Smooth muscle cell (in vitro differentiated cells): Measurements from ENCODE around the gene PPP2R5C. TPM values are rescaled to one million over a fixed set of nuclear protein-coding genes. Genes with fewer than 3 reads are reported as not detected.

Experiments
- DNase-seq: peaks from one replicate; lab custom pipeline; 2025; ENCODE audit not compliant: unreplicated experiment; lab: John Stamatoyannopoulos, UW
- H2AFZ ChIP-seq: fragments of 200-600 bp; sonication (generic); 2 replicates; pipeline ENCODE4 v1.6.0; 2016; ENCODE audit warnings: antibody characterized with exemption, low read depth, mild to moderate bottlenecking
- H3F3A ChIP-seq: fragments of 200-600 bp; sonication (generic); 2 replicates; pipeline ENCODE4 v1.6.0; 2017; ENCODE audit warnings: antibody characterized with exemption, low read depth
- H3K27ac ChIP-seq: fragments of 200-600 bp; sonication (generic); 2 replicates; pipeline ENCODE4 v1.5.1; 2016; ENCODE audit warnings: low read depth, mild to moderate bottlenecking
- H3K27me3 ChIP-seq: fragments of 200-600 bp; sonication (generic); 2 replicates; pipeline ENCODE4 v1.6.1; 2016; ENCODE audit warnings: low read depth, mild to moderate bottlenecking
- H3K36me3 ChIP-seq: fragments of 200-600 bp; sonication (generic); 2 replicates; pipeline ENCODE4 v1.5.1; 2016; ENCODE audit warnings: low read depth
- H3K4me1 ChIP-seq: fragments of 200-600 bp; sonication (generic); 2 replicates; pipeline ENCODE4 v1.5.1; 2016; ENCODE audit warnings: low read depth
- H3K4me2 ChIP-seq: fragments of 200-600 bp; sonication (generic); 2 replicates; pipeline ENCODE4 v1.6.0; 2016; ENCODE audit warnings: mild to moderate bottlenecking
- H3K4me3 ChIP-seq: fragments of 200-600 bp; sonication (generic); 2 replicates; pipeline ENCODE4 v1.5.1; 2016; ENCODE audit warnings: mild to moderate bottlenecking
- H3K79me2 ChIP-seq: fragments of 200-600 bp; sonication (generic); 2 replicates; pipeline ENCODE4 v1.6.0; 2016; ENCODE audit warnings: low read depth, mild to moderate bottlenecking
- H3K9ac ChIP-seq: fragments of 200-600 bp; sonication (generic); 2 replicates; pipeline ENCODE4 v1.6.0; 2016; ENCODE audit warnings: low read depth
- H3K9me3 ChIP-seq: fragments of 200-600 bp; sonication (generic); replicated peaks from 2 replicates; pipeline ENCODE4 v1.5.1; 2016; ENCODE audit warnings: low read depth
- H4K20me1 ChIP-seq: fragments of 200-600 bp; sonication (generic); 2 replicates; pipeline ENCODE4 v1.6.0; 2016; ENCODE audit warnings: low read depth
- WGBS: methylation state at CpG from one replicate; pipeline ENCODE4 v1.1.7; 2016; ENCODE audit warnings: low lambda C conversion rate; 5-methylcytosine and 5-hydroxymethylcytosine counted together
- polyA plus RNA-seq: library from polyadenylated mRNA; unstranded; fragments of >200 nt; fragmentation: Nextera tagmentation; extraction: Ambion mirVana; gene quantifications from 2 replicates; pipeline ENCODE4 v1.2.1, GENCODE V29; 2016
- total RNA-seq: library from RNA; depleted of rRNA; stranded (reverse); fragments of >200 nt; gene quantifications from 2 replicates; pipeline ENCODE4 v1.2.3, GENCODE V29; 2014
- TF ChIP-seq, protein P1 (sequence below): fragments of 200-600 bp; sonication (generic); IDR thresholded peaks from 2 replicates; pipeline ENCODE4 v1.5.1; 2017; ENCODE audit warnings: borderline replicate concordance, mild to moderate bottlenecking, antibody characterized with exemption; ENCODE audit not compliant: insufficient read depth, poor library complexity, severe bottlenecking

The PPP2R5C gene
- total and polyA plus RNA-seq, 2 experiments from 2014 or later, result 63.6 to 92.7 TPM

DNA sequence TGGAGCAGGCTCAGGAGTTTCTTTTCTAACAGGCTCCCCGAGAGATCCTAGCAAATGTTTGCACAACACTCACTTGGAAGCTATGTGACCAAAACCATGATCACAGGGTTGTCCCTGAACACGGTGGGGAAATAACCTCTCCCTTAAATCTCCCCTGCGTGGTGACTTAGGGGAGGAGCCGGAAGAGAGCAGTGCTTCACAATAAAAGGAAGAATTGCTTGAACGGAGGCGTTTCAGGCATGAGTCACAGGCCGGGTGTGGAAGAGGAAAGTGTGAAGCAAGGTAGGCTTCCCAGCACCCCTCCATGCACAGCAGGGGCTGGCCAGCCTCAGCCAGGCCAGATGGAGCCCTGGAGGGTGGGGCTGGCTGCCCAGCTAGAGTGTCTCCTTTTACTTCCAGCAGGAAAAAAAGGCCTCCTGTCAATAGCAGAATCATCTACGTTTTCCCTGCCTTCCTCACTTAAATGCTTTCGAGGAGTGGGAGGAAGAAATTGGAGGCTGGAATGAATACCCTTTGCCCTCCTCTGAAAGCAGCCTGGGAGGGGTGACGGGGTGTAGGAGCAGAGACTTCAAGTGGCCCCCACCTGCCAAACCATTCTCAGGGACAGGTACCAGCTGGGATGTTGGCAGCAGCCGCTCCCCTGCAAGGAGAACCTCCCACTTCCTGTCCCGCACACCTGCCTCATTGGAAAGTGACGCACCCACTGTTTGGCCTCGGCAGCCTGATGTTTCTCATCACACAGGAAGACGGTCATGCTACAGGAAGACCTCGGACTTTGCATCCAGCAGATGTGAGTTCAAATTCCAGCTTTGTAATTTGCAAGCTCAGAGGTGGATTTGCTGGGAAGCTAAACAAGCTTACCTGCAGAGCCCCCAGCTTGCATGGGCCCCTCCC is 30.1 kb upstream of the PPP2R5C start:
- DNase-seq, result no peak
- no peaks in the 10 kb centered on the region for H4K20me1 ChIP-seq
- peak overlapping the region; percentile 24 for H2AFZ ChIP-seq
- H3K27ac ChIP-seq, result peak overlapping the region; percentile 46
- H3K4me2 ChIP-seq, result peak overlapping the region; percentile 38
- no peaks in the 10 kb centered on the region for H3K27me3 ChIP-seq
- H3K4me3 ChIP-seq, result no peak overlapping the region
- WGBS, result 27% methylated on average over 16 of the region's 16 CpGs
- TF ChIP-seq, protein P1, sequence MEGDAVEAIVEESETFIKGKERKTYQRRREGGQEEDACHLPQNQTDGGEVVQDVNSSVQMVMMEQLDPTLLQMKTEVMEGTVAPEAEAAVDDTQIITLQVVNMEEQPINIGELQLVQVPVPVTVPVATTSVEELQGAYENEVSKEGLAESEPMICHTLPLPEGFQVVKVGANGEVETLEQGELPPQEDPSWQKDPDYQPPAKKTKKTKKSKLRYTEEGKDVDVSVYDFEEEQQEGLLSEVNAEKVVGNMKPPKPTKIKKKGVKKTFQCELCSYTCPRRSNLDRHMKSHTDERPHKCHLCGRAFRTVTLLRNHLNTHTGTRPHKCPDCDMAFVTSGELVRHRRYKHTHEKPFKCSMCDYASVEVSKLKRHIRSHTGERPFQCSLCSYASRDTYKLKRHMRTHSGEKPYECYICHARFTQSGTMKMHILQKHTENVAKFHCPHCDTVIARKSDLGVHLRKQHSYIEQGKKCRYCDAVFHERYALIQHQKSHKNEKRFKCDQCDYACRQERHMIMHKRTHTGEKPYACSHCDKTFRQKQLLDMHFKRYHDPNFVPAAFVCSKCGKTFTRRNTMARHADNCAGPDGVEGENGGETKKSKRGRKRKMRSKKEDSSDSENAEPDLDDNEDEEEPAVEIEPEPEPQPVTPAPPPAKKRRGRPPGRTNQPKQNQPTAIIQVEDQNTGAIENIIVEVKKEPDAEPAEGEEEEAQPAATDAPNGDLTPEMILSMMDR, result no peak
- H3K9ac ChIP-seq, result no peak overlapping the region
- peaks cover 8% of the 10 kb centered on the region for H3K4me1 ChIP-seq
- H3F3A ChIP-seq, result no peaks in the 10 kb centered on the region
- H3K36me3 ChIP-seq, result no peaks in the 10 kb centered on the region
- no peaks in the 10 kb centered on the region for H3K9me3 ChIP-seq
- H3K79me2 ChIP-seq, result no peaks in the 10 kb centered on the region

DNA sequence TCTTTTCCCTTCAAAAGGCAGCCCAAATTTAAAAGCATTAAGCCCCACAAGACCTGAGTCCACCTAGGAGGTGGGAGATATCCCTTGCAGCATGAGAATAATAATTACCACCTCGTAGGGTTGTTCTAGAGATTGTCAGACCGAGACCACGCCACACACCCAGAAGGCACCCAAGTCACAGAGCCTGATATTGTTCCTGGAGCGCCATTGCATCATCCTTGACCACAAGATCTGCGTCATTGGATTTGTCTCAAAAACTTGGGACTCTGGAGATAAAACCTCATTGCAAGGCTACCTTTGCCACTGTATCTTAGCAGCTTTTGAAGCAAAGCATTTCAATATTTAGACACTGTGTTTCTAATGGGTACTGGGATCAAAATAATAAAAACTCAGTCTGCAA is 29.4 kb upstream of the PPP2R5C start:
- Histone ChIP-seq H3K4me3 (no peak overlapping the region), H4K20me1 (no peaks in the 10 kb centered on the region), H3F3A (no peaks in the 10 kb centered on the region), H3K4me1 (peaks cover 8% of the 10 kb centered on the region), H3K9ac (no peak overlapping the region), H2AFZ (no peak overlapping the region), H3K4me2 (no peak overlapping the region), H3K27me3 (no peaks in the 10 kb centered on the region), H3K79me2 (no peaks in the 10 kb centered on the region), H3K9me3 (no peaks in the 10 kb centered on the region), H3K27ac (peak overlapping the region; percentile 46), H3K36me3 (no peaks in the 10 kb centered on the region)
- no peak for DNase-seq
- TF ChIP-seq, protein P1, result no peak
- WGBS, result 82% methylated on average over 5 of the region's 5 CpGs

DNA sequence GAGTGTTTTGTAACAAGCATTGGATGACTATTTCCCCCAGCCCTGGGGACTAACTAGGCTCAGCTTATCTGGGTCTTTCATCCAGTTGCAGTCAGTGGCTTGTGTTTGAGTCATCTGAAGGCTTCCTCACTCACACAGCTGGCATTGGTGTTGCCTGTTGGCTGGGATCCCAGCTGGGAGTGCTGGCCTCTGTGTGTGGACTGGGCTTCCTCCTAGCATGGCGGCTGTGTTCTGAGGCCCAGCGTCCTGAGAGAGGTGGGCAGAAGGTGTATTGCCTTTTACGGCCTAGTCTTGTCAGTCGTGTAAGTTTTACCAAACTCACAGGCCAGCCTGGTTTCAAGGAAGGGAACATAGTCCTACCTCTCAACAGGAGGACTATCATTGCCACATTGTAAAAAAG is 28.3 kb upstream of the PPP2R5C start:
- Histone ChIP-seq H3K4me1 (peaks cover 8% of the 10 kb centered on the region), H3K9ac (no peak overlapping the region), H2AFZ (no peak overlapping the region), H3F3A (no peaks in the 10 kb centered on the region), H3K27me3 (no peaks in the 10 kb centered on the region), H3K27ac (no peak overlapping the region), H3K4me3 (no peak overlapping the region), H4K20me1 (no peaks in the 10 kb centered on the region), H3K79me2 (no peaks in the 10 kb centered on the region), H3K9me3 (no peaks in the 10 kb centered on the region), H3K4me2 (no peak overlapping the region), H3K36me3 (no peaks in the 10 kb centered on the region)
- DNase-seq, result no peak
- 98% methylated on average over 4 of the region's 4 CpGs for WGBS
- TF ChIP-seq, protein P1, result no peak
